Colonic mucosa (tissue), 4 donors: ENCODE data around the gene SGCG. TPM values are rescaled to one million over a fixed set of nuclear protein-coding genes. Genes with fewer than 3 reads are reported as not detected.

ENCODE experiments used
- DNase-seq: peaks from one replicate; pipeline ENCODE4 v3.0.0-alpha.2; 2020
- H3K27ac ChIP-seq: fragments of 200-600 bp; one replicate; pipeline ENCODE4 v1.8.0; 2021
- H3K27me3 ChIP-seq: fragments of 200-600 bp; one replicate; pipeline ENCODE4 v1.8.0; 2021
- H3K36me3 ChIP-seq: fragments of 200-600 bp; one replicate; pipeline ENCODE4 v1.8.0; 2021
- H3K4me1 ChIP-seq: fragments of 200-600 bp; one replicate; pipeline ENCODE4 v1.8.0; 2021; ENCODE audit warnings: mild to moderate bottlenecking
- H3K4me3 ChIP-seq: fragments of 200-600 bp; one replicate; pipeline ENCODE4 v1.8.0; 2021
- H3K9ac ChIP-seq, 2 donors: one replicate each; pipeline ENCODE4 v1.7.0; 2013; ENCODE audit warnings: control low read depth in 2 of 2, low read depth in 2 of 2, low read length in 2 of 2
- H3K9me3 ChIP-seq: fragments of 200-600 bp; one replicate; pipeline ENCODE4 v1.8.0; 2021
- intact Hi-C: fragments of 100-400 bp; cut with DNase I; formaldehyde crosslinking; loops from one replicate; pipeline ENCODE4 v1.14.1; 2022
- total RNA-seq, 2 donors: library from RNA; stranded (reverse); fragmentation: NEBNext Ultra II Directional in 1 of 2; extraction: Animal tissue kit (Norgen Biotek cat#: 25700) in 1 of 2; gene quantifications; one replicate each; pipeline ENCODE4 v1.2.1, GENCODE V29; 2021
- TF ChIP-seq, protein P1 (sequence below): fragments of 200-600 bp; IDR thresholded peaks from one replicate; pipeline ENCODE4 v1.8.0; 2022; ENCODE audit warnings: antibody characterized with exemption, mild to moderate bottlenecking
- donor health status: healthy.
- donor health status: DM: no; HTN: no; CAD: no.
- donor health status: DM: no; HTN: no; CAD: no.

The SGCG gene
- total RNA-seq, 2 donors from 2014 or later: 0.15 to 0.29 TPM

DNA sequence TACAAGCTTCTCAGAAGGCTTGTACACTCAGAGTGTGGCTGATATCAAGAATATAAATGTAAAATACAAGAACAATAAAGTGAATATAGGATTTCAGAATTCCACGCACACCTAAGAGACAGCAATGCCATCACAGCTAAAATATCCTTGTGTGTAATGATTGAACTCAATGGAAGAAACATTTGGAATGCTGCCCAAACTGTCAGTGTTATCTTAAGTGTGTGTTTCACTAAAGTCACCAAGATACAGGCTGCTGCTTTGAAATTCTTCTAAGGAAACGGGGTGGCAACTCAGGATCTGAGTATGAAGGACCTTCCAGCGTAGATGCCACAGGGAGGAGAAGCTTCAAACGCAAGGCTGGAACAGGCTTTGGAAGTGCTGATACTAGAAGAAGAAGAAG is 86.8 kb downstream of the SGCG start:
- H3K27me3 ChIP-seq: no peaks in the 10 kb centered on the region
- no peaks in the 10 kb centered on the region for H3K36me3 ChIP-seq
- TF ChIP-seq, protein P1, sequence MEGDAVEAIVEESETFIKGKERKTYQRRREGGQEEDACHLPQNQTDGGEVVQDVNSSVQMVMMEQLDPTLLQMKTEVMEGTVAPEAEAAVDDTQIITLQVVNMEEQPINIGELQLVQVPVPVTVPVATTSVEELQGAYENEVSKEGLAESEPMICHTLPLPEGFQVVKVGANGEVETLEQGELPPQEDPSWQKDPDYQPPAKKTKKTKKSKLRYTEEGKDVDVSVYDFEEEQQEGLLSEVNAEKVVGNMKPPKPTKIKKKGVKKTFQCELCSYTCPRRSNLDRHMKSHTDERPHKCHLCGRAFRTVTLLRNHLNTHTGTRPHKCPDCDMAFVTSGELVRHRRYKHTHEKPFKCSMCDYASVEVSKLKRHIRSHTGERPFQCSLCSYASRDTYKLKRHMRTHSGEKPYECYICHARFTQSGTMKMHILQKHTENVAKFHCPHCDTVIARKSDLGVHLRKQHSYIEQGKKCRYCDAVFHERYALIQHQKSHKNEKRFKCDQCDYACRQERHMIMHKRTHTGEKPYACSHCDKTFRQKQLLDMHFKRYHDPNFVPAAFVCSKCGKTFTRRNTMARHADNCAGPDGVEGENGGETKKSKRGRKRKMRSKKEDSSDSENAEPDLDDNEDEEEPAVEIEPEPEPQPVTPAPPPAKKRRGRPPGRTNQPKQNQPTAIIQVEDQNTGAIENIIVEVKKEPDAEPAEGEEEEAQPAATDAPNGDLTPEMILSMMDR: no peak
- intact Hi-C loops: no loop called here
- H3K4me1 ChIP-seq: no peaks in the 10 kb centered on the region
- no peak for DNase-seq
- no peak overlapping the region for H3K27ac ChIP-seq
- H3K4me3 ChIP-seq: no peak overlapping the region
- no peaks in the 10 kb centered on the region for H3K9me3 ChIP-seq
- no peak overlapping the region for H3K9ac ChIP-seq

DNA sequence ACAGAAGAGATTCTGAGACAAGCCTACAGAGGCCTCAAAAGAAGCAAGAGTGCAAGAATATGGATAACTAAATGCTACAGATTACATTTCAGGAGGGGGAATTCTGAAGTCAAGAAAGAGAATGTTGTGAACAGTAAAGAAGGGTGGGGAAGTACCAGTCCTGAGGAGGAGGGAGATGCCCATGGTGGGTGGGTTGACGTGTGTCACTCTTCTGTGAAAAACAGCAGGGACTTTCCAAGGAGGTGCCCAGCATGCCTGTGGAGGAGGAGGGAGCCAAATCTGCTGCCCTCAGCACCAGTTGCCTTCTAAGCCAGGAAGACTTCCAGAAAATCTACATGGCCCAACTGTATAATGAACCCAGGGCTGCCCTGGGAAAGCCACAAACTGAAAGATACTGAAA is 87.7 kb downstream of the SGCG start:
- no peak overlapping the region for H3K4me3 ChIP-seq
- no peaks in the 10 kb centered on the region for H3K36me3 ChIP-seq
- TF ChIP-seq, protein P1: no peak
- H3K27ac ChIP-seq: no peak overlapping the region
- intact Hi-C loops: no loop called here
- no peaks in the 10 kb centered on the region for H3K9me3 ChIP-seq
- no peaks in the 10 kb centered on the region for H3K4me1 ChIP-seq
- no peaks in the 10 kb centered on the region for H3K27me3 ChIP-seq
- DNase-seq: no peak
- no peak overlapping the region for H3K9ac ChIP-seq

DNA sequence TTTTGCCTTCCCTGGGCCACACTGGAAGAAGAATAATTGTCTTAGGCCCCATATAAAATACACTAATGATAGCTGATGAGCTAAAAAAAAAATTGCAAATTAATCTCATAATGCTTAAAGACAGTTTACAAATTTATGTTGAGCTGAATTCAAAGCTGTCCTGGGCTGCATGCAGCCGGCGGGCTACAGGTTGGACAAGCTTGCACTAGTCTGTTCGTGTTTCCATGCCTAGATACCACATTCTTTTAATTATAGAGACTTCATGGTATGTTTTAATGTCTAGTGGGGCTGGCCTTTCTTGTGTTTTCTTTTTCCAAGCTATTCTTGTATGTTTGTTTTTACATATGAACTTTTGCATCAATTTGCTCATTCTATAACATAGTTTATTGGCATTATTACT is 90.6 kb downstream of the SGCG start:
- Histone ChIP-seq H3K9ac (no peak overlapping the region), H3K9me3 (no peaks in the 10 kb centered on the region), H3K4me3 (no peak overlapping the region), H3K27ac (no peak overlapping the region), H3K27me3 (no peaks in the 10 kb centered on the region), H3K36me3 (no peaks in the 10 kb centered on the region), H3K4me1 (no peaks in the 10 kb centered on the region)
- TF ChIP-seq, protein P1: no peak
- intact Hi-C loops: no loop called here
- DNase-seq: no peak

DNA sequence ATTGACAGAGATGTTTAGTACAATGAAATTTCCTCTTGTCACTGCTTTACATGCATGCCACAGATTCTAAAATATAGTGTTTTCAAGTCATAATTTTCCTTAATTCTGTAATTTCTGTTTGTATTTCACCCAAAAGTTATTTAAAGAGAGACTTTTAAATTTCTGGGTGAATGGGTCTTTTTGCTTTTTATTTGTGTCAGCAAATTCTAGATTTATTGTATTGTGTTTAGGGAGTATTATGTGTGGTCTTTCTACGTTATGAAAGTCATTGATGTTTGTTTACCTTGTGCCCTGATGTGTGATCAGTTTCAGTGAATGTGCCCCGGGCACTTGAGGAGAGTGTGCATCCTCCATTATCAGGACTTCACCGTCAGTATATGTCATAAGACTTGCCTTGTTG is 92.7 kb downstream of the SGCG start:
- intact Hi-C loops: no loop called here
- Histone ChIP-seq H3K36me3 (no peaks in the 10 kb centered on the region), H3K27me3 (no peaks in the 10 kb centered on the region), H3K4me1 (no peaks in the 10 kb centered on the region), H3K9me3 (no peaks in the 10 kb centered on the region), H3K9ac (no peak overlapping the region), H3K27ac (no peak overlapping the region), H3K4me3 (no peak overlapping the region)
- TF ChIP-seq, protein P1: no peak
- no peak for DNase-seq

DNA sequence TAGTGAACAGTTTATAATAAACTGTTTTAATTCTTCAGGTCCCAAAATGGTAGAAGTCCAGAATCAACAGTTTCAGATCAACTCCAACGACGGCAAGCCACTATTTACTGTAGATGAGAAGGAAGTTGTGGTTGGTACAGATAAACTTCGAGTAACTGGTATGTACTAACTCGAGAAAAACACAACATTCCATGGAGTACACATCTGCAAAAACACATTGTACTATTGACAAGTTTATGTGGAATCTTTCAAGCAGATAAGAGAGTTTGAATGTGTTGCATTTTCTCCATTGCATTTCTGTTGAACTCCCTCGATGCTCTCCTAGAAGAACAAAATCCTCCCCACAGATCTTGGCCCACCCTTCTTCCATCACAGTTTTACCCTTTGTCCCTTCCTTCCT is 98.5 kb downstream of the SGCG start:
- Histone ChIP-seq H3K9me3 (no peaks in the 10 kb centered on the region), H3K4me3 (no peak overlapping the region), H3K27ac (no peak overlapping the region), H3K36me3 (no peaks in the 10 kb centered on the region), H3K9ac (no peak overlapping the region), H3K27me3 (no peaks in the 10 kb centered on the region), H3K4me1 (no peaks in the 10 kb centered on the region)
- intact Hi-C loops: no loop called here
- TF ChIP-seq, protein P1: no peak
- no peak for DNase-seq

DNA sequence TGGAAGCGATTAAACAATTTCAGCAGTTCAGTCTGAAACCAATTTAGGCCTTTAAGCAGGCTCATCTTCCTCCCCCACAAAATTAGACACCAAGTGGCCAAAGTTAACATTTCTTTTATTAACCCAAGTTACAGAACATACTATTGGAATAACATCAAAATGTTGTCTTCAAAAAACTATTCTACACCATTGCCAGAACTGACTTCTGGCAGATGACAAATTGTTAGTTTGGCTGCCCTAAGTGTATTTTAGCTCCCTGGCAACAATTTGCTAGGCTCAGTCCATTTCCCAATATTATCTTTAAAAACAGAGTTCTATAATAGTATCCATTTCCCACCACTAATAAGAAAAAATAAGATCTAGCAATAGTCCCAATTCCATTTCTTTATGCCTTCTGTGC is 107.8 kb downstream of the SGCG start:
- Histone ChIP-seq H3K9me3 (no peaks in the 10 kb centered on the region), H3K27ac (no peak overlapping the region), H3K9ac (no peak overlapping the region), H3K36me3 (no peaks in the 10 kb centered on the region), H3K4me3 (no peak overlapping the region), H3K4me1 (no peaks in the 10 kb centered on the region), H3K27me3 (no peaks in the 10 kb centered on the region)
- intact Hi-C loops: no loop called here
- DNase-seq: no peak
- TF ChIP-seq, protein P1: no peak
